Stimulated activated CD8-positive, alpha-beta memory T cell treated with anti-CD3 and anti-CD28 coated beads, Interleukin-12 subunit alpha, Interleukin-12 subunit beta, amount 100 ng/mL, for 4 hours (primary cell): ENCODE data around the gene CFAP410.
"Not testable (repeated sequence)": the region's sequence is repeated elsewhere in the genome, so short reads cannot be mapped to it uniquely, and the experiment has no call there.

Experiments
- DNase-seq: peaks from one replicate; pipeline ENCODE4 v3.0.0-alpha.2; 2020; ENCODE audit warnings: low read depth

The CFAP410 gene

DNA sequence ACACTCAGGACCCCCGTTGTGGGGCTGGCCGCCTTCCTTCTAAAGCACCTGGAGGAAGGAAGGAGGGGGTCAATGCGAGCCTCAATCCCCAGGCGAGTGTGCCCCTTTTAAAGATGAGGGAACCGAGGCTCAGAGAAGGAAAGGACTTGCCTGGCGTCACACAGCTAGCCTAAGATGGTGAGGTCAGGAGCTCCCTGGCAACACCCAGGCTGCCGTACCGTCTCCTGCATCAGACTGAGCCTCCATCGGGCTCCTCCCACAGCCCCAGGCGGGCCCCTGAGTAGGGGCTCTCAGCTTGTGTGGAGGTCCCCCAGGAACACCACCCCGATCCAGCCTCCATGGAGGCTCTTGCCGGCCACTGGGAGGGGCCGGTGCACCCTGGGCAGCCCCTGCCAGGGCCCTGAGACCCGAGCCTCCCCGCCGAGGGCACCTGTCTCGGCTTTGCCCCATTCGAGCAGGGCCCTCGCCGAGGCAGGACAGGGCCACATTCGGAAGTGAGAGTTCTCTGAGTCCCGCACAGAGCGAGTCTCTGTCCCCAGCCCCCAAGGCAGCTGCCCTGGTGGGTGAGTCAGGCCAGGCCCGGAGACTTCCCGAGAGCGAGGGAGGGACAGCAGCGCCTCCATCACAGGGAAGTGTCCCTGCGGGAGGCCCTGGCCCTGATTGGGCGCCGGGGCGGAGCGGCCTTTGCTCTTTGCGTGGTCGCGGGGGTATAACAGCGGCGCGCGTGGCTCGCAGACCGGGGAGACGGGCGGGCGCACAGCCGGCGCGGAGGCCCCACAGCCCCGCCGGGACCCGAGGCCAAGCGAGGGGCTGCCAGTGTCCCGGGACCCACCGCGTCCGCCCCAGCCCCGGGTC lies 53.8 kb downstream of the CFAP410 start, which contains the start of gene AIRE:
AIRE (plus strand) TSS at position 739 of the 855 bp plus-strand sequence. CDS start 131 bp downstream, outside the sequence.
- no peak for DNase-seq

DNA sequence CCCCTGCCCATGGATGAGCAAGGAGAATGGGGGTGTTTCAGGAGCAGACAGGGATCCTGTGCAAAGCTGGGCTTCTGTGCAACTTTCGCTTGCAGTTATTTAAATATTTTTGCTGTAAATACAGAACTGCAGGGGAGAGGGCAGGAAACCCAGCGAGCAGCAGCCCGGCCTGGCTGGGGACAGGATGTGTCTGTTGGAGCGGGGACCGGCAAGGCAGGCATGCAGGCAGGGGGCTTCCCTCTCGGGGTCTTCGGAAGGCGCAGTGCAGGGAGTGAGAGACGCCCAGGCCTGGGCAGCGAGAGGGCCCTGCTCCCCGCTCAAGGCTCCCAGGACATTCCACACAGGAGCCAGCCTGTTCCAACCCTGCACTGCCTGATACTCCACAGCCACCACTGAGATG lies 55.2 kb downstream of the CFAP410 start:
- no peak for DNase-seq

DNA sequence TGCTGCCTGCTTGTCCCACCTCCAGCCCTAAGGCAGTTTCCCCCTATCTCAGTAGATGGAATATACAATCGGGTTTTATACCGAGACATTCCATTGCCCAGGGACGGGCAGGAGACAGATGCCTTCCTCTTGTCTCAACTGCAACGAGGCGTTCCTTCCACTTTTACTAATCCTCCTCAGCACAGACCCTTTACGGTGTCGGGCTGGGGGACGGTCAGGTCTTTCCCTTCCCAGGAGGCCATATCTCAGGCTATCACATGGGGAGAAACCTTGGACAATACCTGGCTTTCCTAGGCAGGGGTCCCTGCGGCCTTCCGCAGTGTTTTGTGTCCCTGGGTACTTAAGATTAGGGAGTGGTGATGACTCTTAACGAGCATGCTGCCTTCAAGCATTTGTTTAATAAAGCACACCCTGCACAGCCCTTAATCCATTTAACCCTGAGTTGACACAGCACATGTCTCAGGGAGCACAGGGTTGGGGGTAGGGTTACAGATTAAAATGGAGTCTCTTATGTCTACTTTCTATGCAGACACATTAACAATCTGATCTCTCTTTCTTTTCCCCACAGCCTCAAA lies 55.9 kb downstream of the CFAP410 start:
- DNase-seq: not testable (repeated sequence)

- DNase-seq: no peak
Measured at GRCh38 chr21:44282370-44282769, 56.8 kb downstream of the CFAP410 start.

DNA sequence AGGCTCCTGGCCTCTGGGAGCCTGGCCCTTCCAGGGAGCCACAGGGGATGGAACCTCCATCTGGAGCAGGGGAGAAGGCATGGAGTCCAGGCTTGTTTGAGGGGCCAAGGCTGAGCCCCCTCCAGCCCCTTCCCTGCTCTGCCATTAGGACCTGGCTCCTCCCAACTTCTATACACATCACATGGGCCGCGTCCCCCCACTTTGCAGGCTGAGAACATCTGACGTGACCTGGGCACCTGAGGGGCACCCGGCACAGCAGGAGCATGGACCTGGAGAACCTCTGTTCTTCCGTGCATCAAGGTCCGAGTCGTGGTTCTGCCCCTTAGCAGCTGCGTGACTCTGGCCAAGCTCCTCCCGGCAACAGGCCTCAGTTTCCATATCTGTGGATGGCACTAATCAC lies 57.4 kb downstream of the CFAP410 start:
- DNase-seq: no peak

DNA sequence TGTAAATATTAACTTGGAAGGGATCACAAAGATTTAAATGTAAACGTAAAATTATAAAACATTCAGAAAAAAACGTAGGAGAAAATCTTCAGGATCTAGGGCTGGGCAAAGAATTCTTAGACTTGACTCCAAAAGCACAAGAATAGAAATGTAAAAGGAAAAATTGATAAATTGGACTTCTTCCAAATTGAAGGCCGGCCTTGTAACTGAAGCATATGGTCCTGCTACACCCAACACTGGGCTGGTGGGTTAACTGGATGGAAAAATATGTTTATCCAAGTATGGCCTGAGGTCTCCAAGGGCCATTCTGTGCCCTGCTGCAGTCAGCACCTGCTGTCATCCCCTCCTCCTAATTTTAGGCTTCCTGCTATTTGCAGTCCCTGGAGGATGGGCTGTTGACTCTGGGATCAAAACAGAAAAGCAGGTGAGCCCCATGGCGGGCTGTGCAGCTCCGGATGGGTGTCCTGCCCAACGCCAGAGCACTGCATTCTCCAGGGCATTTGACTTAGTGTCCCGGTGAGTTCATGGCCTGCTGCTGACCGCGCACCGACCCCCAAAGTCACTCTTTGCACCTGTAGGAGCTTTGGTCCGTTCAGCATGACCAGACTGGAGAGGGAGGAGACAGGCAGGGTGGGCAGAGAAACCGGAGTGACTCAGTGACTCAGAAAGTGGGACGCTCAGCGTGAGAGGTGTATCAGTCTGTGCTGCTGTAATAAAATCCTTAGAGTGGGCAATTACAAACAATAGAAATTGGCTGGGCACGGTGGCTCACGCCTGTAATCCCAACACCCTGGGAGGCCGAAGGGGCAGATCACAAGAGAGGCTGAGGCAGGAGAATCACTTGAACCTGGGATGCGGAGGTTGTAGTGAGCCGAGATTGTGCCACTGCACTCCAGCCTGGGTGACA lies 59.6 kb downstream of the CFAP410 start:
- DNase-seq: no peak
